CD14-positive monocyte (primary cell): ENCODE results near the gene USP49. TPM values are rescaled to one million over a fixed set of nuclear protein-coding genes. Genes with fewer than 3 reads are reported as not detected.

Source experiments
- DNase-seq, 3 donors: peaks; one replicate each; pipeline ENCODE4 v3.0.0-alpha.2; 2011 to 2022
- H2AFZ ChIP-seq: 2 replicates; pipeline ENCODE4 v1.6.0; 2012; ENCODE audit warnings: mild to moderate bottlenecking, low read depth, low read length, inconsistent platforms; ENCODE audit not compliant: insufficient read depth, poor library complexity, severe bottlenecking
- H3K27ac ChIP-seq, 2 donors: 1 replicate in 1 of 2; 2 replicates in 1 of 2; pipeline ENCODE4 v1.5.1; 2012 to 2013; ENCODE audit warnings: low read length in 2 of 2, control low read depth in 1 of 2, inconsistent platforms in 1 of 2, low read depth in 1 of 2, mild to moderate bottlenecking in 1 of 2
- H3K27me3 ChIP-seq, 2 donors: one replicate each; pipeline versions ENCODE4 v1.6.0 to v1.6.1; 2011 to 2013; ENCODE audit warnings: low read length in 2 of 2; ENCODE audit not compliant: control insufficient read depth in 2 of 2, insufficient read depth in 2 of 2
- H3K36me3 ChIP-seq, 2 donors: replicated peaks in 1 of 2; 1 replicate in 1 of 2; 2 replicates in 1 of 2; pipeline versions ENCODE4 v1.5.1 to v1.6.1; 2012 to 2013; ENCODE audit warnings: low read length in 2 of 2, control low read depth in 1 of 2, inconsistent platforms in 1 of 2, mild to moderate bottlenecking in 1 of 2; ENCODE audit not compliant: insufficient read depth in 2 of 2, control insufficient read depth in 1 of 2
- H3K4me1 ChIP-seq, 2 donors: 1 replicate in 1 of 2; 2 replicates in 1 of 2; pipeline versions ENCODE4 v1.5.1 to v1.6.1; 2012 to 2013; ENCODE audit warnings: low read length in 2 of 2, control low read depth in 1 of 2, inconsistent platforms in 1 of 2, mild to moderate bottlenecking in 1 of 2, moderate library complexity in 1 of 2; ENCODE audit not compliant: insufficient read depth in 2 of 2, control insufficient read depth in 1 of 2
- H3K4me2 ChIP-seq: replicated peaks from 2 replicates; pipeline ENCODE3; 2012; ENCODE audit warnings: low read length, moderate library complexity, mild to moderate bottlenecking; ENCODE audit not compliant: poor library complexity, severe bottlenecking; ENCODE audit errors: extremely low read depth
- H3K4me3 ChIP-seq, 3 experiments: fragments of 200-600 bp in 1 of 3; sonication (generic) in 1 of 3; replicated peaks in 1 of 3; 1 replicate in 2 of 3; 2 replicates in 1 of 3; pipeline ENCODE4 v1.5.1; 2011 to 2013; ENCODE audit warnings: low read length in 3 of 3, mild to moderate bottlenecking in 3 of 3, control low read depth in 2 of 3, low read depth in 2 of 3, inconsistent platforms in 1 of 3, moderate library complexity in 1 of 3
- H3K79me2 ChIP-seq: 2 replicates; pipeline ENCODE4 v1.6.0; 2012; ENCODE audit warnings: mild to moderate bottlenecking, control low read depth, inconsistent platforms, low read length, moderate library complexity; ENCODE audit not compliant: insufficient read depth
- H3K9ac ChIP-seq: 2 replicates; pipeline ENCODE4 v1.6.0; 2017; ENCODE audit warnings: low read length, mild to moderate bottlenecking; ENCODE audit not compliant: insufficient read depth, poor library complexity, severe bottlenecking
- H3K9me3 ChIP-seq, 2 donors: replicated peaks in 1 of 2; 1 replicate in 1 of 2; 2 replicates in 1 of 2; pipeline versions ENCODE4 v1.5.1 to v1.6.1; 2012 to 2013; ENCODE audit warnings: low read length in 2 of 2, control low read depth in 1 of 2; ENCODE audit not compliant: control insufficient read depth in 1 of 2, insufficient read depth in 1 of 2
- H4K20me1 ChIP-seq: 2 replicates; pipeline ENCODE4 v1.6.0; 2012; ENCODE audit warnings: mild to moderate bottlenecking, low read length, control low read depth, moderate library complexity; ENCODE audit not compliant: insufficient read depth
- H3K27ac Mint-ChIP-seq, 7 donors: one replicate each; pipeline ENCODE4 v1.8.0; 2020; ENCODE audit warnings: mild to moderate bottlenecking in 7 of 7, mixed read lengths in 7 of 7, moderate library complexity in 6 of 7, inconsistent platforms in 2 of 7
- H3K27me3 Mint-ChIP-seq, 3 donors: one replicate each; pipeline ENCODE4 v1.8.0; 2021 to 2022; ENCODE audit warnings: low read depth in 3 of 3, mild to moderate bottlenecking in 3 of 3, mixed read lengths in 3 of 3, moderate library complexity in 3 of 3, inconsistent platforms in 1 of 3
- H3K36me3 Mint-ChIP-seq, 2 donors: one replicate each; pipeline ENCODE4 v1.8.0; 2020; ENCODE audit warnings: mixed read lengths in 2 of 2, inconsistent platforms in 1 of 2, mild to moderate bottlenecking in 1 of 2
- H3K4me1 Mint-ChIP-seq: one replicate; pipeline ENCODE4 v1.8.0; 2020; ENCODE audit warnings: mild to moderate bottlenecking, mixed read lengths
- H3K4me3 Mint-ChIP-seq, 2 donors: one replicate each; pipeline ENCODE4 v1.8.0; 2020; ENCODE audit warnings: mild to moderate bottlenecking in 2 of 2, mixed read lengths in 2 of 2, moderate library complexity in 1 of 2
- H3K9me3 Mint-ChIP-seq, 7 donors: one replicate each; pipeline ENCODE4 v1.8.0; 2020 to 2022; ENCODE audit warnings: mixed read lengths in 7 of 7, mild to moderate bottlenecking in 6 of 7, moderate library complexity in 6 of 7, inconsistent platforms in 2 of 7
- WGBS: methylation state at CpG from one replicate; pipeline ENCODE4 v1.1.5; 2013; ENCODE audit warnings: missing lambda C conversion rate; ENCODE audit not compliant: insufficient coverage; 5-methylcytosine and 5-hydroxymethylcytosine counted together
- intact Hi-C, 2 donors: fragments of 100-400 bp; cut with micrococcal nuclease; formaldehyde crosslinking; loops; one replicate each; pipeline versions ENCODE4 v1.15.0 to v1.15.1; 2023
- polyA plus RNA-seq, 3 donors: library from polyadenylated mRNA; depleted of rRNA in 1 of 3; unstranded in 2 of 3; stranded (reverse) in 1 of 3; fragments of 300-500 nt in 2 of 3; fragments of >200 nt in 1 of 3; fragmentation: Illumina TruSeq in 2 of 3; gene quantifications; 1 replicate in 2 of 3; 2 replicates in 1 of 3; pipeline ENCODE4 v1.2.3, GENCODE V29; 2012 to 2021
- TF ChIP-seq, protein P1 (sequence below): fragments of 200-600 bp; IDR thresholded peaks from one replicate; pipeline ENCODE4 v1.8.0; 2022; ENCODE audit warnings: antibody characterized with exemption, mild to moderate bottlenecking

Gene USP49
- polyA plus RNA-seq, 3 donors: 0.08 to 4.8 (median 0.37) TPM

DNA sequence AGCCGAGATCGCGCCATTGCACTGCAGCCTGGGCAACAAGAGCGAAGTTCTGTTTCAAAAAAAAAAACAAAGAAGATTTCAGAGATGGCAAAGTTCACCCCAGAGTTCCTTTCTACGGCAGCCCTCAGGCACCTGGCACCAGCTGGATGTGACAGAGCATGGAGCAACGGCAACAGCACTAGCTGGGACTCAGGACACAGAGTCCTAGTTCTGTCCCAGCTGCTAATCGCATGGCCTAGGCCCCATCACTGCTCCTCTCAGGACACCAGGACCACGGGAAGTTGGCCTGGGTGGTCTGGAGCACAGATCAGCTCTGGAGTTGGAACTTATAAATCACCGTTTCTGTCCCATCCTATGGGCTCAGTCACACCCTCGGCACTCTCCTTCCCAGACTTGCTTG lies 149.1 kb downstream of the USP49 start:
- no peaks in the 10 kb centered on the region for H4K20me1 ChIP-seq
- 96% methylated on average over 10 of the region's 10 CpGs for WGBS
- Mint-ChIP-seq H3K27ac (no peak overlapping the region), H3K27me3 (peaks cover 0 to 6% (median 3%) of the 10 kb centered on the region in 3 donors), H3K4me1 (peaks cover 8% of the 10 kb centered on the region), H3K9me3 (peaks cover 0 to 2% (median 0%) of the 10 kb centered on the region in 7 donors), H3K36me3 (no peaks in the 10 kb centered on the region), H3K4me3 (no peak overlapping the region)
- intact Hi-C loops: no loop called here
- H3K36me3 ChIP-seq: no peaks in the 10 kb centered on the region
- H3K9me3 ChIP-seq: no peaks in the 10 kb centered on the region
- H3K4me2 ChIP-seq: no peak overlapping the region
- H3K27me3 ChIP-seq: no peaks in the 10 kb centered on the region
- TF ChIP-seq, protein P1, sequence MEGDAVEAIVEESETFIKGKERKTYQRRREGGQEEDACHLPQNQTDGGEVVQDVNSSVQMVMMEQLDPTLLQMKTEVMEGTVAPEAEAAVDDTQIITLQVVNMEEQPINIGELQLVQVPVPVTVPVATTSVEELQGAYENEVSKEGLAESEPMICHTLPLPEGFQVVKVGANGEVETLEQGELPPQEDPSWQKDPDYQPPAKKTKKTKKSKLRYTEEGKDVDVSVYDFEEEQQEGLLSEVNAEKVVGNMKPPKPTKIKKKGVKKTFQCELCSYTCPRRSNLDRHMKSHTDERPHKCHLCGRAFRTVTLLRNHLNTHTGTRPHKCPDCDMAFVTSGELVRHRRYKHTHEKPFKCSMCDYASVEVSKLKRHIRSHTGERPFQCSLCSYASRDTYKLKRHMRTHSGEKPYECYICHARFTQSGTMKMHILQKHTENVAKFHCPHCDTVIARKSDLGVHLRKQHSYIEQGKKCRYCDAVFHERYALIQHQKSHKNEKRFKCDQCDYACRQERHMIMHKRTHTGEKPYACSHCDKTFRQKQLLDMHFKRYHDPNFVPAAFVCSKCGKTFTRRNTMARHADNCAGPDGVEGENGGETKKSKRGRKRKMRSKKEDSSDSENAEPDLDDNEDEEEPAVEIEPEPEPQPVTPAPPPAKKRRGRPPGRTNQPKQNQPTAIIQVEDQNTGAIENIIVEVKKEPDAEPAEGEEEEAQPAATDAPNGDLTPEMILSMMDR: no peak
- no peak overlapping the region for H3K4me3 ChIP-seq
- no peaks in the 10 kb centered on the region for H3K4me1 ChIP-seq
- H2AFZ ChIP-seq: no peak overlapping the region
- no peak overlapping the region for H3K9ac ChIP-seq
- H3K79me2 ChIP-seq: no peaks in the 10 kb centered on the region
- no peak for DNase-seq
- no peak overlapping the region for H3K27ac ChIP-seq

DNA sequence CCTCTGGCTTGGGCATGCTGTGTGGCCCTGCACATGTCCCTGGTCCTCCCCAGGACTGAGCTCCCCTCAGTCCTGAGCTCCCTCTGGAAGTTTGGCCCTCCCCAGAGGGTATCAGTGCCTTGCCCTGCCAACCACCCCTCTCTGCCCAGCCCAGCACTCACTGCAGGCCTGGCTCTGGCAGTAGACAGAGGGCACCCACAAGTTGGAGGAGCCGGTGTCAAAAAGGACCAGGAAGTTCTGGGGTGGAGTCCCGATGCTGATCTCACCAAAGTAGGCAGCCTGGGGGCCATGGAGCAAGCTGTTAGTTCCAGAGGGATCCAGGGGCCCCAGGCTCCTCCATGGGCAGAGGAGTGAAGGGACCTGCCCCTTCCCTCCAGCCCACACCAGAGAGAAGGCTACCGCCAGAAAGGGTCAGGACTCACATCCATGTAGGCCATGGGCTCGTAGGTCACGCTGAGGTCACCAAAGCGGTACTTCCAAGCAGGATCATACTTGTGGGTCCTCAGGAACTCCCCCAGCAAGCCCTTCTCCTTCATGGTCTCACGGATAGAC lies 150.9 kb downstream of the USP49 start:
- Histone ChIP-seq H3K4me3 (no peak overlapping the region), H4K20me1 (no peaks in the 10 kb centered on the region), H3K4me1 (no peaks in the 10 kb centered on the region), H2AFZ (peak overlapping the region; percentile 41), H3K9ac (no peak overlapping the region), H3K36me3 (no peaks in the 10 kb centered on the region), H3K27me3 (no peaks in the 10 kb centered on the region), H3K27ac (no peak overlapping the region), H3K4me2 (no peak overlapping the region), H3K79me2 (no peaks in the 10 kb centered on the region), H3K9me3 (no peaks in the 10 kb centered on the region)
- Mint-ChIP-seq H3K27ac (no peak overlapping the region), H3K9me3 (peaks cover 0 to 2% (median 0%) of the 10 kb centered on the region in 7 donors), H3K4me1 (peaks cover 8% of the 10 kb centered on the region), H3K4me3 (no peak overlapping the region), H3K27me3 (peaks cover 0 to 4% (median 3%) of the 10 kb centered on the region in 3 donors), H3K36me3 (no peaks in the 10 kb centered on the region)
- TF ChIP-seq, protein P1: no peak
- 90% methylated on average over 7 of the region's 7 CpGs for WGBS
- intact Hi-C loops: no loop called here
- no peak for DNase-seq
